Effector memory CD4-positive, alpha-beta T cell (primary cell): ENCODE results near the gene GOLGA3.

Experiments
- DNase-seq, 3 donors: peaks; one replicate each; pipeline ENCODE4 v3.0.0-alpha.2; 2020
- H3K27ac ChIP-seq: 2 replicates; pipeline ENCODE4 v1.7.0; 2013; ENCODE audit warnings: mild to moderate bottlenecking, low read length, moderate library complexity; ENCODE audit not compliant: insufficient read depth, poor library complexity, severe bottlenecking
- H3K27me3 ChIP-seq: replicated peaks from 2 replicates; pipeline ENCODE4 v1.7.0; 2013; ENCODE audit warnings: mild to moderate bottlenecking, low read length; ENCODE audit not compliant: insufficient read depth, control insufficient read depth, poor library complexity, severe bottlenecking
- H3K36me3 ChIP-seq: 2 replicates; pipeline ENCODE4 v1.7.0; 2013; ENCODE audit warnings: mild to moderate bottlenecking, low read length, moderate library complexity; ENCODE audit not compliant: control insufficient read depth, insufficient read depth
- H3K4me1 ChIP-seq: 2 replicates; pipeline ENCODE4 v1.7.0; 2013; ENCODE audit warnings: low read length, mild to moderate bottlenecking; ENCODE audit not compliant: control insufficient read depth, insufficient read depth, poor library complexity, severe bottlenecking
- H3K4me3 ChIP-seq: 2 replicates; pipeline ENCODE4 v1.7.0; 2013; ENCODE audit warnings: low read length, low read depth, mild to moderate bottlenecking; ENCODE audit not compliant: insufficient read depth, poor library complexity, severe bottlenecking
- H3K9me3 ChIP-seq: 2 replicates; pipeline ENCODE4 v1.7.0; 2013; ENCODE audit warnings: mild to moderate bottlenecking, low read length, moderate library complexity; ENCODE audit not compliant: control insufficient read depth

Gene GOLGA3

DNA sequence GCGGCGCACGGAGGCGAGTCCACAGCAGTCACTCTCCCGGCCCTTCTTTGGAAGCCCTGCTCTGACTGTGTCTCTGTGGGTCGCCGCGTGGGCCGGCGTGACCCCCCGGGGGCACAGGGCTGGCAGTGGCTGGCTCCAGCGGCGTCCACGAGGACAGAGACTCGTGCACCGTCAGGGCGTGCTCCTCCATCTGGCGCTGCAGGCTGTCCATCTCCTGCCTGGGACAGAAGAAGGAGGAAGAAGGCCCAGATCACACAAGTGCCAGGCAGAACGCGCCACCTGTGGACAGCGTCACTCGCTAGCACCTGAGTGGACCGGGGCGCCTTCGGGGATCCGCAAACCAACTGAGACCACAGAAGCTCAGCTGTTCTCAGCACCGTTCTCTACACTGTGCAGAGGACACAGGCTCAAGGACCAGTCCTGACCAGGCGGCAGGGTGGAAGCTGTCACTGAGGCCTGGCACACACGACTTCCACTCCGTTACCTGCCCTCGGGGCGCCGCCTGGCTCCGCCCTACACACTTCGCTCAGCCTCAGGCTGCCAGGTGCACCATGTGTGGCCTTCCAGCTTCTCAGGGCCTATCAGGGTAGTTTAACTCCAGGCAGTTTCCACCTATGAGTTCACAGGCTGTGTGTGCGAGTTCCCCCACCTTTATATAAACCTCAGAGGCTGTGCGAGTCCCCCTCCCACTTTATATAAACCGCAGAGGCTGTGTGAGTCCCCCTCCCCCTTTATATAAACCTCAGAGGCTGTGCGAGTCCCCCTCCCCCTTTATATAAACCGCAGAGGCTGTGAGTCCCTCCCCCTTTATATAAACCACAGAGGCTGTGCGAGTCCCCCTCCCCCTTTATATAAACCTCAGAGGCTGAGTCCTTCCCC lies 55.4 kb downstream of the GOLGA3 start:
- peaks cover 49% of the 10 kb centered on the region for H3K36me3 ChIP-seq
- no peak overlapping the region for H3K4me3 ChIP-seq
- H3K9me3 ChIP-seq, result no peaks in the 10 kb centered on the region
- H3K27me3 ChIP-seq, result no peaks in the 10 kb centered on the region
- DNase-seq, result no peak
- H3K4me1 ChIP-seq, result peaks cover 15% of the 10 kb centered on the region
- H3K27ac ChIP-seq, result no peak overlapping the region

DNA sequence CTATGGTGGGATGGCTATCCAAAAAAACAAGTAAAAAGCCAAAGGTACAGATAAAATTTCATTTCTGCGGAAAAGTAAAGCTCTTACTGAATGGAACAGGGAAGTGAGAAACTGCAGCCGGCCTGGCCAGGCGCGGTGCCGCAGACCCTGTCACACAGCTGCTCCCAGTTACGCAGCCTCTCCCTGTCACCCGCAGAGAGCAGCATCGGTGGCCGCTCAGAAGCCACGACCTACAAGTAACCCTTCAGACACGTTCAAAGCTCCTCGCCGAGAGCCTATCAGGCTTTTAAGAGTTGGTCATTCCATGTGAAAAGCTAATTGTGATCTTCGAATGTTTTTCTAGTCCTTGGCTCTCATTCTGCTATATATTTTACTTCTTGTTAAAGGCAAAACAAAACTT lies 56.1 kb downstream of the GOLGA3 start:
- Histone ChIP-seq H3K4me1 (peaks cover 15% of the 10 kb centered on the region), H3K36me3 (peaks cover 45% of the 10 kb centered on the region), H3K27me3 (no peaks in the 10 kb centered on the region), H3K4me3 (no peak overlapping the region), H3K9me3 (no peaks in the 10 kb centered on the region), H3K27ac (no peak overlapping the region)
- no peak for DNase-seq

DNA sequence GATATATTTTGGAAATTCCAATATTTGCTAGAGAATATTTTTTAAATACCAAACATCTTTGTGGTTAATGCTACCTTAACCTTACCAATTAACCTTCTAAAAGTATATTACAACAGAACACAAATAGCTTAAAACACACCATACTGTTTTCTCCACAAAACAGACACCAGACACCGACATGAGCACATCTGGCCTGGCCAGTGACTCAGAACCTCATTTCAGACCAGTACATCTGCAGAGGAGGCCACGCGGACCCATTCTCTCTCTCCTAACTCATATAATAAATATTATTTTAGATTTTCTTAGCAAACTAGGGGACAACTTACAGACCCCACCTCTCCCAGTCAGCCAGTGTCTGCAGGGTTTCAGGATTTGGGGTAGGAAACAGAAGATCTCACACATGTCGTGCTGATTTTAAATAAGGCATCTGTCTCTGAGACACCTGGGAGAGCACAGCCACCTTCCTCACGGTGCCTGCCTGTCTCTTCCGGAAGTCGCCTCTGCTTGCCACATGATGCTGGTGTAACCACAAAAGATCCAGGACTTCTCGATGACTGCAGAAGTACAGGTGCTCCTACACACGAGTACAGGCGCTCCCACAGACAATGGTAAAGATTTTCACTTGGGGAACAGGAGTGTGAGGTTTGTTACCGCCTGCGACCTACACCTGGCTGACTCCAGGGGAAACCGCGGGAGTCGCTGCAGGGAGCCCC lies 57.4 kb downstream of the GOLGA3 start:
- Histone ChIP-seq H3K4me1 (peaks cover 15% of the 10 kb centered on the region), H3K4me3 (peak overlapping the region; percentile 22), H3K27ac (peak overlapping the region; percentile 68), H3K36me3 (peaks cover 33% of the 10 kb centered on the region), H3K27me3 (no peaks in the 10 kb centered on the region), H3K9me3 (no peaks in the 10 kb centered on the region)
- peak; percentile 20 to 49 (median 23) for DNase-seq

DNA sequence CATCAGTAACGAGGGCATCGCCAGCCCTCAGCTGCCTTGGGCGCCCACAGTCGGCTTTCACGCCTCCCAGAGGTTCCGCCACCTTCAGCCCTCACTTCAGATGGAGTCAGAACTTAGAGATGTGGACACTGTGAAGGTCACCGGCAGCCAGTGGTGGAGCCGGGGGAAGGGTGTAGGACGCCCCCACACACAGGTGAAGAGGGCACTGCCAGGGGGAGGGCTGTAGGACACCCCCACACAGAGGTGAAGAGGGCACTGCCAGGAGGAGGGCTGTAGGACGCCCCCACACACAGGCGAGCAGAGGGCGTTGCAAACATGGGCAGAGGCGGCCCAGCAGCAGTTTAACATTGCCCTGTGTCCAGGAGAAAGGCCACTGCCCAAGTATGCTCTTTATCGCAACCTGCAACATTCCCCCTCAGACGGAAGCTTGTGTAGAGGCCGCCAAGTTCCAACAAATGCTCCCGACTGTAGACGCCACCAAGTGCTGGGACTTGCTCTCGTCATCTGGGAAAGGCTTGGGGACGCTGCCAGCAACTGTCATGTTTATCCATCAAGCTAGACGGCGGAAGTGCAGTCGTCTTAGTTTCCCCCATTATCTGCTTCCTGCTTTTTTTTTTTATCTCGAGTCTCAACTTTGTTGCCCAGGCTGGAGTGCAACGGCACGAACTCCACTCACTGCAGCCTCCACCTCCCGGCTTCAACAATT lies 62.1 kb downstream of the GOLGA3 start:
- no peaks in the 10 kb centered on the region for H3K36me3 ChIP-seq
- DNase-seq, result no peak
- no peaks in the 10 kb centered on the region for H3K27me3 ChIP-seq
- peaks cover 10% of the 10 kb centered on the region for H3K4me1 ChIP-seq
- no peak overlapping the region for H3K27ac ChIP-seq
- H3K4me3 ChIP-seq, result no peak overlapping the region
- H3K9me3 ChIP-seq, result no peaks in the 10 kb centered on the region

DNA sequence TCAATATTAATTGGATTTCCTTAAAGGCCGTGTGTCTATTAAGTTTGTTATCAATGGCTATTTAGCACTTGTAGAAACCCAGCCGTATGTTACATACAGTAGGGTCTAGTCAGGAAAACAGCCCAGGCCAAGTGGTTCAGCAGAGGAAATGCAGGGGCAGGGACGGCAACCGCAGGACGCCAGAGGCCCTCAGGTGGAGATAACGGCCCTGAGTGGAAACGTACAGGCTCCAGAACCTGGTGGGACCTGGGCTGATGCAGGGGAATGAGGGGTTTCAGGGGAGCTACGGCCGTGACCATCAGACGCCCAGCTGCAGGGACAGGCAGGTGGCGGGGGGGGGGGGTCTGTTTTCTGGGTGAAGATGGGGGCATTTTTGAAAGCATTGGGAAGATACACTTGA lies 63.3 kb downstream of the GOLGA3 start:
- Histone ChIP-seq H3K27ac (no peak overlapping the region), H3K27me3 (no peaks in the 10 kb centered on the region), H3K4me1 (peaks cover 7% of the 10 kb centered on the region), H3K4me3 (no peak overlapping the region), H3K36me3 (no peaks in the 10 kb centered on the region), H3K9me3 (no peaks in the 10 kb centered on the region)
- DNase-seq, result no peak

DNA sequence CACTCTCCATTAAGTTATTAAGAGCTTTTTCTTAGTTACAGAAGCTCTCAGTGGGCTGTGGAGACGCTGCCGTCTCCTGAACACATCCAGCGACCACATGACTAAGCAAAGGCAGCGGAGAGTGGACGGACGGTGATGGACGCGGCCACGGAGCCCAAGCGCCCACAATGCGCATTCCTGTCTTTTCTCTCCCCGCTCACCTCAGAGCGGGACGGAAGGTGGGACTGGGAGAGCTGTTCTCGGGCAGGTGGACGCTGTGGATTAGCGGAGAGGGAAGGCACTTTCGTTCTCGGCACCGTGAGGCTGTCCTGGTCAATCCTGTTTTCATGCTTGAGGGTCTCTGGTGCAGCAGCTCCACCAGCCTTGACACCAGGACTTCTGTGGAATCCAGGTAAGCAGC lies 64.4 kb downstream of the GOLGA3 start:
- Histone ChIP-seq H3K4me1 (peaks cover 15% of the 10 kb centered on the region), H3K27ac (no peak overlapping the region), H3K36me3 (no peaks in the 10 kb centered on the region), H3K4me3 (no peak overlapping the region), H3K27me3 (no peaks in the 10 kb centered on the region), H3K9me3 (no peaks in the 10 kb centered on the region)
- DNase-seq, result no peak

DNA sequence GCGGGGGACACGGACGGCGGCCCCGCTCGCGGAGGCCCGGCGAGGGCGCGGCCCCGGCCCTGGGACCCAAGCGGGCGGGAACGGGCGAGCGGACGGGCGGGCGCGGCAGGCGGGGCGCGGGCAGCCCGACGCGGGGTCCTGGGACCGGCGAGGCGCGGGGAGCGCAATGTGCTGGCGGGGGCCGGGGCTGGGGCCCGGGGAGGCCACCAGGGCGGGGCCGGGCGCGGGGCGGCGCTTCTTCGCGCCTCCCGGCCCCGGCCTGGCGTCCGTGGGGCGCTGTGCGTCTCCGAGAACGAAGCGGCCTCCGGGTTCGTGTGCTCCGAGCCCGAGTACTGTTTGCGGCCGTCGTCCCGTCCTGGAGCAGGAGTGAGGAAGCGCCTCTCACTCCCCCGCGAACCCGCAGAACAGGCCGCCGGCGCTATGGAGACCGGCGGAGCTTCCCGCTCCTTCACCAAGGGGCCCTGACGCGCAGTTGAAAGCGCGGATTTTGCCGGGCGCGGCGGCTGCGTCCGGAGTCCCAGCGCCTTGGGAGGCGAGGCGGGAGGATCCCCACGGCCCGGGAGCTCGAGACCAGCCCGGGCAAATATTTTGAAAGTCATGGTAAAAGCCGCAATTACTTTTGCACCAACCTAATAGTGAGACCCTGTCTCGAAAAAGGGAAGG lies 66.6 kb downstream of the GOLGA3 start:
- peaks cover 15% of the 10 kb centered on the region for H3K4me1 ChIP-seq
- no peaks in the 10 kb centered on the region for H3K27me3 ChIP-seq
- peak overlapping the region; percentile 64 for H3K4me3 ChIP-seq
- no peaks in the 10 kb centered on the region for H3K9me3 ChIP-seq
- no peaks in the 10 kb centered on the region for H3K36me3 ChIP-seq
- peak; percentile 71 to 76 (median 74) for DNase-seq
- H3K27ac ChIP-seq, result peak overlapping the region; percentile 87

DNA sequence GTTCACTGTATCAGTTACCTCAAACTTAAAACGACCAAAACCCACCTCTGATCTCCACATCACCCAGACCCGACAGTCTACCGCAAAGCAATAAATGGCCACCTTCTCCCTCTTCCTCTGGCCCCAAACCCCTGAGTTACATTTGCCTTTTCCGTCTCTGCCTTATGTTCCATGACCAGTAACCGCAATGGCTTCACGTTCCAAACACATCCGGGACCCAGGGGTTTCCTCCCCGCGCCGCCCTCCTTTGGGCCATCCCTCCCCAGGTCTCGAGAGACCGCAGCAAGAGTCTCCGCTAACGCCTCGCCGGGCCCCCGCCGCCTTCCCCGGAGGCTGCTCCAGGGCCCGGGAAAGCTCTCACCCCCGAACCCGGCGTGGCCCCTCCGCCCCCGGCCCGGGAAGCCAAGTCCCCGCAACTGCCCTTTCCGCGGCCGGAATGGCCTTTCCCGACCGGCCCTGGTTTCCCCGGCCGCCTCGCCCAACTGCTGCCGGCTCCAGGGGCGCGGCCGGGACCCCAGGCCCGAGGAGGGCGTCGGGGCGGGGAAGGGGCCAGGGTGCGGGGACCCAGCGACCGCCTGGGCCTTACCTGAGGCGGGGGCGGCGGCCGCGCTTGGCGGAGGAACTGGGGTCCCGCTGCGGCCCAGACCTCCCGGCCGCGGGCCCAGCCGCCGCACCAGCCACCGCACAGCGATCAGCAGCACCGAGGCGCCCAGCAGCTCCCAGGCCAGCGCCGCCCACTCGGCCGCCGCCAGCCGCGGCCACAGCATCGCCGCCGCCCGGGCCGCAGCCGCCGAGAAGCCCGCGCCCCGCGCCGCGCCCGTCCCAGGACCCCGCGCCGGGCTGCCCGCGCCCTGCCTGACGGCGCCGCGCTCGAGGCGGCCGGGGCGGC lies 67.4 kb downstream of the GOLGA3 start, which contains the start of gene ANKLE2:
Gene ANKLE2, minus strand, starts transcription at position 801 of the 889 bp plus-strand sequence. Its CDS starts 34 bp downstream, at position 767.
- Histone ChIP-seq H3K4me1 (peaks cover 15% of the 10 kb centered on the region), H3K36me3 (no peaks in the 10 kb centered on the region), H3K27me3 (no peaks in the 10 kb centered on the region), H3K9me3 (no peaks in the 10 kb centered on the region), H3K27ac (peak within 1 kb of the TSS; percentile 92), H3K4me3 (peak within 1 kb of the TSS; percentile 74)
- peak; percentile 44 to 47 (median 45) for DNase-seq

DNA sequence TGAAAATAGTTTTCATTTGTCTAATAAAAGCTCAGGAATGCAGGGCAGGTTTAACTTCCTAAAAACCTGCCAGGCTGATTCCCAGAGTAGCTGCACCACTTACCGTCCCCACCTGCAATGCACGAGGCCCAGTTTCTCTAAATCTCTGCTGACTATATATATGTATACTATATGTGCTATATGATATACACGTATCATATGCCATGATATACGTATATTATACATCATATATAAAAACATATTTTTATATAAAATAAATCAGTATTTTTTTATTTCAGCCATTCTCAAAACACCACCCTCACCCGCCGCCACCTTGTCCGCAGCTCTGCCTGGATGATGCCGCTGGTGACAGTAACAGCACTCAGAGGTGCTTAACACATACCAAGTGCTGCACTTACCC lies 69.3 kb downstream of the GOLGA3 start:
- H3K9me3 ChIP-seq, result no peaks in the 10 kb centered on the region
- no peak overlapping the region for H3K27ac ChIP-seq
- H3K4me1 ChIP-seq, result peaks cover 15% of the 10 kb centered on the region
- H3K27me3 ChIP-seq, result no peaks in the 10 kb centered on the region
- DNase-seq, result no peak
- peaks cover 4% of the 10 kb centered on the region for H3K36me3 ChIP-seq
- no peak overlapping the region for H3K4me3 ChIP-seq
